ENCODE measurements around the gene PLAC8. TPM values are rescaled to one million over a fixed set of nuclear protein-coding genes. Genes with fewer than 3 reads are reported as not detected.

PLAC8 gene
- total and polyA plus RNA-seq, 2 of the 8 experiments (the other 6 are each of a cell fraction or from before 2014, with no cell fraction given) = 0.98 to 1.1 TPM

- CTCF ChIA-PET (ENCODE audit: partially characterized antibody) = interaction anchor here (1.4 kb wide), 1 partner anchor 15 kb away, joined by 5 read pairs; no protein-coding TSS in a partner anchor
- FAIRE-seq = no peak
- WGBS, 2 experiments (ENCODE audit: extremely low coverage in 1 of 2, insufficient coverage in 1 of 2, insufficient read length in 1 of 2, insufficient replicate concordance in 2 of 2, low coverage in 1 of 2, low lambda C conversion rate in 2 of 2, missing lambda C conversion rate in 1 of 2) = 92% methylated on average over 9 of the region's 9 CpGs; no CpG with 5 or more reads in 1 of the 2 experiments
Observed at GRCh38 chr4:83125738-83126141, 11.2 kb upstream of the PLAC8 start.

More at GRCh38 chr4:83125738-83126141, 11.2 kb upstream of the PLAC8 start:
- POLR2A ChIA-PET (ENCODE audit: partially characterized antibody) = no interaction called here
- Histone ChIP-seq H4K5ac (ENCODE audit: insufficient read length, low read depth, low read length) (no peak overlapping the region), H3K23me2 (ENCODE audit: low read depth, low read length) (no peaks in the 10 kb centered on the region), H4K8ac (ENCODE audit: extremely low read depth, insufficient read depth, low read length) (no peak overlapping the region), H3K27ac (ENCODE audit: low read depth, low read length) (no peak overlapping the region), H3K79me1 (ENCODE audit: low read depth, low read length) (no peaks in the 10 kb centered on the region), H2BK12ac (ENCODE audit: low read depth, low read length) (no peak overlapping the region), H2BK15ac (ENCODE audit: low read length) (no peak overlapping the region), H3K4me3 (ENCODE audit: extremely low read depth in 1 of 4, insufficient read depth in 2 of 4, low read depth in 3 of 4, low read length in 4 of 4) (no peak overlapping the region), H3K56ac (replicated peaks; ENCODE audit: insufficient read length, low read depth, low read length) (no peak overlapping the region), H3K14ac (ENCODE audit: insufficient read length) (no peak overlapping the region), H3K4me2 (ENCODE audit: insufficient read depth in 1 of 2, low read depth in 2 of 2, low read length in 2 of 2) (no peak overlapping the region), H3K4me1 (replicated peaks in 1 of 4; ENCODE audit: control insufficient read depth in 3 of 4, insufficient read depth in 4 of 4, low read length in 3 of 4) (no peaks in the 10 kb centered on the region), H4K20me1 (replicated peaks in 1 of 2; ENCODE audit: control insufficient read depth in 1 of 2, insufficient read depth in 2 of 2, low read length in 2 of 2) (no peaks in the 10 kb centered on the region), H2AK5ac (ENCODE audit: low read depth, low read length) (no peak overlapping the region), H3K4ac (replicated peaks; ENCODE audit: insufficient read length, low read depth, low read length) (no peak overlapping the region), H3K23ac (ENCODE audit: insufficient read length) (no peak overlapping the region), H3K27me3 (replicated peaks in 1 of 4; ENCODE audit: control insufficient read depth in 3 of 4, extremely low read depth in 1 of 4, insufficient read depth in 3 of 4, low read length in 3 of 4) (no peaks in the 10 kb centered on the region), H4K91ac (replicated peaks; ENCODE audit: insufficient read length, low read length) (no peak overlapping the region), H3K36me3 (ENCODE audit: control insufficient read depth in 2 of 4, insufficient read depth in 4 of 4, low read length in 3 of 4) (no peaks in the 10 kb centered on the region), H3K9me3 (ENCODE audit: insufficient read depth in 2 of 2, low read depth in 1 of 2, low read length in 1 of 2) (peaks cover 0 to 2% of the 10 kb centered on the region in 2 experiments; a peak in 2 of 4 replicates), H2AFZ (ENCODE audit: low read length) (no peak overlapping the region), H3K79me2 (ENCODE audit: control insufficient read depth in 1 of 2, insufficient read depth in 2 of 2, low read length in 2 of 2) (no peaks in the 10 kb centered on the region), H3K9ac (replicated peaks in 1 of 4; ENCODE audit: extremely low read depth in 1 of 4, low read depth in 3 of 4, low read length in 3 of 4) (no peak overlapping the region), H2BK20ac (ENCODE audit: low read length) (no peak overlapping the region), H2BK120ac (replicated peaks; ENCODE audit: low read depth, low read length) (no peak overlapping the region), H2BK5ac (ENCODE audit: low read depth, low read length) (no peak overlapping the region), H3K18ac (ENCODE audit: extremely low read depth, low read length) (no peak overlapping the region)
- no peak for DNase-seq (ENCODE audit: low read depth in 1 of 2, low spot score in 2 of 2)
- TF ChIP-seq GTF2F1 (IDR thresholded peaks at IDR 0.05; ENCODE audit: borderline replicate concordance, low read depth, low read length) = no peak
- TF ChIP-seq SRF (IDR thresholded peaks at IDR 0.05; ENCODE audit: low read depth, low read length) = no peak
- TF ChIP-seq POLR2AphosphoS5 (IDR thresholded peaks at IDR 0.05; ENCODE audit: low read depth, low read length) = no peak
- no peak for TF ChIP-seq CHD1 (IDR thresholded peaks at IDR 0.05; ENCODE audit: low read depth, low read length)
- TF ChIP-seq CTBP2 (IDR thresholded peaks at IDR 0.05; ENCODE audit: borderline replicate concordance, insufficient read depth, insufficient read length, low read length) = no peak
- TF ChIP-seq SP2 (IDR thresholded peaks at IDR 0.05; ENCODE audit: low read length) = no peak
- no peak for TF ChIP-seq SP4 (IDR thresholded peaks at IDR 0.05; ENCODE audit: low read length)
- TF ChIP-seq TEAD4 (IDR thresholded peaks at IDR 0.05; ENCODE audit: low read depth, low read length) = no peak
- TF ChIP-seq RFX5 (IDR thresholded peaks at IDR 0.05; ENCODE audit: borderline replicate concordance, low read depth, low read length) = no peak
- no peak for TF ChIP-seq NRF1 (IDR thresholded peaks at IDR 0.05; ENCODE audit: low read depth, low read length)
- TF ChIP-seq YY1 (IDR thresholded peaks at IDR 0.05; ENCODE audit: low read depth, low read length) = no peak
- no peak for TF ChIP-seq ZNF274 (IDR thresholded peaks at IDR 0.05; ENCODE audit: borderline replicate concordance, extremely low read depth, low read length)
- no peak for TF ChIP-seq SIN3A (conservative IDR thresholded peaks at IDR 0.05 in 1 of 2, IDR thresholded peaks at IDR 0.05 in 1 of 2; ENCODE audit: low read depth in 1 of 2, low read length in 2 of 2)
- TF ChIP-seq NANOG (IDR thresholded peaks at IDR 0.05; ENCODE audit: insufficient read depth, low read depth, low read length, poor library complexity, severe bottlenecking) = no peak
- no peak for TF ChIP-seq MAFK (IDR thresholded peaks at IDR 0.05; ENCODE audit: low read depth, low read length)
- no peak for TF ChIP-seq CHD2 (IDR thresholded peaks at IDR 0.05; ENCODE audit: low read length)
